GM23338 (cell line): ENCODE measurements around the gene DCAF11. TPM values are rescaled to one million over a fixed set of nuclear protein-coding genes. Genes with fewer than 3 reads are reported as not detected.

Source experiments
- ATAC-seq: fragments of 200-7000 bp; cut with Tn5 transposase; 3 replicates; pipeline ENCODE4 v1.9.1; 2020
- DNase-seq: peaks from one replicate; pipeline ENCODE4 v3.0.0-alpha.2; 2015; ENCODE audit warnings: low spot score
- H2AFZ ChIP-seq: fragments of 200-600 bp; sonication (generic); 2 replicates; pipeline ENCODE4 v1.8.0; 2016; ENCODE audit warnings: antibody characterized with exemption, mild to moderate bottlenecking, moderate library complexity
- H3F3A ChIP-seq: fragments of 200-600 bp; sonication (generic); replicated peaks from 2 replicates; pipeline ENCODE4 v1.8.0; 2017; ENCODE audit warnings: antibody characterized with exemption, mixed run types, low read depth
- H3K27ac ChIP-seq: fragments of 200-600 bp; sonication (generic); 2 replicates; pipeline ENCODE4 v1.6.1; 2016; ENCODE audit warnings: low read depth
- H3K27me3 ChIP-seq: fragments of 200-600 bp; sonication (generic); 2 replicates; pipeline ENCODE4 v1.8.0; 2016; ENCODE audit warnings: mild to moderate bottlenecking, mixed run types, moderate library complexity; ENCODE audit not compliant: insufficient read depth
- H3K36me3 ChIP-seq: fragments of 200-600 bp; sonication (generic); 2 replicates; pipeline ENCODE4 v1.8.0; 2016; ENCODE audit warnings: mild to moderate bottlenecking; ENCODE audit not compliant: insufficient read depth
- H3K4me1 ChIP-seq: fragments of 200-600 bp; sonication (generic); 2 replicates; pipeline ENCODE4 v1.8.0; 2016; ENCODE audit warnings: mild to moderate bottlenecking, moderate library complexity; ENCODE audit not compliant: insufficient read depth
- H3K4me2 ChIP-seq: fragments of 200-600 bp; sonication (generic); 2 replicates; pipeline ENCODE4 v1.7.1; 2017; ENCODE audit warnings: mixed run types
- H3K4me3 ChIP-seq: fragments of 200-600 bp; sonication (generic); 2 replicates; pipeline ENCODE4 v1.6.1; 2016; ENCODE audit warnings: mixed run types
- H3K79me2 ChIP-seq: fragments of 200-600 bp; sonication (generic); replicated peaks from 2 replicates; pipeline ENCODE4 v1.8.0; 2017; ENCODE audit warnings: mild to moderate bottlenecking; ENCODE audit not compliant: insufficient read depth
- H3K9me2 ChIP-seq: fragments of 200-600 bp; sonication (generic); 2 replicates; pipeline ENCODE4 v1.8.0; 2017; ENCODE audit not compliant: insufficient read depth
- H4K20me1 ChIP-seq: fragments of 200-600 bp; sonication (generic); replicated peaks from 2 replicates; pipeline ENCODE4 v1.8.0; 2017; ENCODE audit warnings: mild to moderate bottlenecking; ENCODE audit not compliant: insufficient read depth
- H3K27ac Mint-ChIP-seq: 2 replicates; pipeline ENCODE4 v1.8.0; 2020; ENCODE audit warnings: inconsistent platforms, mild to moderate bottlenecking, moderate library complexity, mixed read lengths
- H3K27me3 Mint-ChIP-seq: 3 replicates; pipeline ENCODE4 v1.8.0; 2022; ENCODE audit warnings: low read depth, mild to moderate bottlenecking, moderate library complexity, mixed read lengths, inconsistent platforms; ENCODE audit not compliant: insufficient read depth, poor library complexity
- H3K36me3 Mint-ChIP-seq: 3 replicates; pipeline ENCODE4 v1.8.0; 2021; ENCODE audit warnings: low read depth, mild to moderate bottlenecking, inconsistent platforms, moderate library complexity, mixed read lengths
- H3K4me1 Mint-ChIP-seq: 3 replicates; pipeline ENCODE4 v1.8.0; 2020; ENCODE audit warnings: mild to moderate bottlenecking, inconsistent platforms, mixed read lengths
- H3K4me3 Mint-ChIP-seq: 3 replicates; pipeline ENCODE4 v1.8.0; 2021; ENCODE audit warnings: moderate library complexity, mild to moderate bottlenecking, inconsistent platforms, mixed read lengths
- H3K9me3 Mint-ChIP-seq: 3 replicates; pipeline ENCODE4 v1.8.0; 2020; ENCODE audit warnings: moderate library complexity, mild to moderate bottlenecking, inconsistent platforms, mixed read lengths
- CREB1 ChIP-seq: fragments of 250-450 bp; sonication (Bioruptor Pico); IDR thresholded peaks from 2 replicates; pipeline ENCODE4 v1.5.0; 2020; ENCODE audit warnings: low read depth, mild to moderate bottlenecking, moderate library complexity
- CTCF ChIP-seq, 2 experiments: fragments of 200-600 bp in 1 of 2; sonication (generic) in 1 of 2; conservative IDR thresholded peaks; 2 replicates each; pipeline versions ENCODE4 v1.5.1 to v1.6.1; 2016 to 2017; ENCODE audit warnings: antibody characterized with exemption in 2 of 2, low read depth in 2 of 2, mild to moderate bottlenecking in 2 of 2, moderate library complexity in 1 of 2
- ETS1 ChIP-seq: IDR thresholded peaks from 2 replicates; pipeline ENCODE4 v1.6.1; 2016; ENCODE audit warnings: antibody characterized with exemption
- EZH2 ChIP-seq: fragments of 200-600 bp; sonication (generic); IDR thresholded peaks from one replicate; pipeline ENCODE4 v1.8.0; 2017; ENCODE audit warnings: antibody characterized with exemption, mild to moderate bottlenecking, low read depth; ENCODE audit not compliant: unreplicated experiment
- EZH2phosphoT487 ChIP-seq: fragments of 200-600 bp; sonication (generic); IDR thresholded peaks from one replicate; pipeline ENCODE4 v1.8.1; 2018; ENCODE audit warnings: antibody characterized with exemption; ENCODE audit not compliant: unreplicated experiment
- JUNB ChIP-seq: IDR thresholded peaks from one replicate; pipeline ENCODE4 v1.6.1; 2016; ENCODE audit warnings: antibody characterized with exemption; ENCODE audit not compliant: unreplicated experiment
- NANOG ChIP-seq: IDR thresholded peaks from 2 replicates; pipeline ENCODE4 v1.6.1; 2016; ENCODE audit warnings: antibody characterized with exemption, borderline replicate concordance
- POLR2AphosphoS5 ChIP-seq: IDR thresholded peaks from 2 replicates; pipeline ENCODE4 v1.6.1; 2016; ENCODE audit warnings: antibody characterized with exemption, low read depth
- STAT1 ChIP-seq: IDR thresholded peaks from one replicate; pipeline ENCODE4 v1.6.1; 2016; ENCODE audit warnings: antibody characterized with exemption; ENCODE audit not compliant: unreplicated experiment
- ZNF114 ChIP-seq: fragments of 250-450 bp; sonication (Bioruptor Pico); IDR thresholded peaks from 2 replicates; pipeline ENCODE4 v1.5.0; 2020; ENCODE audit warnings: mild to moderate bottlenecking, moderate library complexity
- ZNF331 ChIP-seq: fragments of 250-450 bp; sonication (Bioruptor Pico); IDR thresholded peaks from 2 replicates; pipeline ENCODE4 v1.5.0; 2020; ENCODE audit warnings: low read depth, mild to moderate bottlenecking, moderate library complexity
- ZNF462 ChIP-seq: fragments of 250-450 bp; sonication (Bioruptor Pico); IDR thresholded peaks from 2 replicates; pipeline ENCODE4 v1.5.0; 2020; ENCODE audit warnings: mild to moderate bottlenecking, moderate library complexity
- polyA plus RNA-seq: library from polyadenylated mRNA; unstranded; fragments of >200 nt; fragmentation: Nextera tagmentation; extraction: Ambion mirVana; gene quantifications from 2 replicates; pipeline ENCODE4 v1.2.1, GENCODE V29; 2016
- total RNA-seq: library from RNA; depleted of rRNA; stranded (reverse); fragments of >200 nt; shearing (Covaris generic); gene quantifications from 2 replicates; pipeline ENCODE4 v1.2.3, GENCODE V29; 2014

DCAF11 gene
- total and polyA plus RNA-seq, 2 experiments from 2014 or later: 18.6 to 93.2 TPM

- H3K4me3 ChIP-seq: no peak overlapping the region
- Mint-ChIP-seq H3K27ac (no peak overlapping the region), H3K4me3 (no peak overlapping the region), H3K27me3 (peaks cover 21% of the 10 kb centered on the region), H3K4me1 (peaks cover 16% of the 10 kb centered on the region), H3K36me3 (peaks cover 42% of the 10 kb centered on the region), H3K9me3 (peaks cover 3% of the 10 kb centered on the region; the same call in 1 of the 3 replicates)
- TF ChIP-seq POLR2AphosphoS5 (no peak), ZNF331 (CRISPR knock-in tag) (no peak), CTCF (conservative IDR thresholded peaks at IDR 0.05; ENCODE audit: low read depth in 2 of 2) (no peak), ZNF114 (no peak), CREB1 (CRISPR knock-in tag) (no peak), JUNB (no peak), ETS1 (no peak), EZH2phosphoT487 (no peak), EZH2 (no peak), STAT1 (no peak), NANOG (no peak)
- no peak overlapping the region for H3K4me2 ChIP-seq
- H3K79me2 ChIP-seq: peaks cover 11% of the 10 kb centered on the region
- no peak overlapping the region for H2AFZ ChIP-seq
- no peaks in the 10 kb centered on the region for H3K27me3 ChIP-seq
- peaks cover 16% of the 10 kb centered on the region; the same call in 1 of the 2 replicates for H3K36me3 ChIP-seq
- no peak overlapping the region for H3K27ac ChIP-seq
- H3K4me1 ChIP-seq: peaks cover 6% of the 10 kb centered on the region
- peaks cover 6% of the 10 kb centered on the region; the same call in 1 of the 2 replicates for H3F3A ChIP-seq
- H3K9me2 ChIP-seq: no peaks in the 10 kb centered on the region
- DNase-seq: no peak
- H4K20me1 ChIP-seq: no peaks in the 10 kb centered on the region; the same call in none of the 2 replicates
- ATAC-seq: no peak
Measured at GRCh38 chr14:24117179-24117578, 2.6 kb downstream of the DCAF11 start.

- Histone ChIP-seq H3K4me1 (peaks cover 6% of the 10 kb centered on the region), H3K4me3 (no peak overlapping the region), H3K27me3 (no peaks in the 10 kb centered on the region), H2AFZ (no peak overlapping the region), H3K27ac (no peak overlapping the region), H3K4me2 (no peak overlapping the region), H3K36me3 (peaks cover 19% of the 10 kb centered on the region; the same call in 1 of the 2 replicates), H3K9me2 (no peaks in the 10 kb centered on the region), H3K79me2 (peaks cover 11% of the 10 kb centered on the region), H4K20me1 (no peaks in the 10 kb centered on the region; the same call in none of the 2 replicates), H3F3A (no peaks in the 10 kb centered on the region)
- Mint-ChIP-seq H3K9me3 (peaks cover 3% of the 10 kb centered on the region; the same call in 1 of the 3 replicates), H3K36me3 (peaks cover 58% of the 10 kb centered on the region), H3K27ac (no peak overlapping the region), H3K4me3 (no peak overlapping the region), H3K27me3 (peaks cover 13% of the 10 kb centered on the region), H3K4me1 (peaks cover 16% of the 10 kb centered on the region)
- ATAC-seq (no peak), DNase-seq (no peak)
- TF ChIP-seq POLR2AphosphoS5 (no peak), ZNF462 (CRISPR knock-in tag) (no peak), CTCF (conservative IDR thresholded peaks at IDR 0.05; ENCODE audit: low read depth in 2 of 2) (no peak)
Measured at GRCh38 chr14:24119691-24120090, 5.1 kb downstream of the DCAF11 start.
